Ovary (tissue), 9 donors: ENCODE data around the gene CDIP1. TPM values are rescaled to one million over a fixed set of nuclear protein-coding genes. Genes with fewer than 3 reads are reported as not detected.

Source experiments
- DNase-seq, 5 donors: peaks; one replicate each; pipeline ENCODE4 v3.0.0-alpha.2; 2019 to 2020
- H3K27ac ChIP-seq, 2 donors: fragments of 200-600 bp; one replicate each; pipeline versions ENCODE4 v1.5.1 to v1.8.0; 2019 to 2022
- H3K27me3 ChIP-seq: fragments of 200-600 bp; one replicate; pipeline ENCODE4 v1.8.0; 2022
- H3K36me3 ChIP-seq: fragments of 200-600 bp; sonication (generic); one replicate; pipeline ENCODE4 v1.5.1; 2019
- H3K4me1 ChIP-seq: one replicate; pipeline ENCODE4 v1.8.1; 2013; ENCODE audit warnings: mild to moderate bottlenecking, moderate library complexity; ENCODE audit not compliant: insufficient read depth
- H3K4me3 ChIP-seq: fragments of 200-600 bp; sonication (generic); one replicate; pipeline ENCODE4 v1.5.1; 2017
- H3K9me3 ChIP-seq, 2 donors: fragments of 200-600 bp in 1 of 2; sonication (generic) in 1 of 2; one replicate each; pipeline versions ENCODE4 v1.5.1 to v1.8.1; 2013 to 2019; ENCODE audit warnings: mild to moderate bottlenecking in 1 of 2, moderate library complexity in 1 of 2
- EP300 ChIP-seq: sonication (generic); formaldehyde crosslinking; IDR thresholded peaks from one replicate; pipeline ENCODE4 v1.6.1; 2017; ENCODE audit warnings: antibody characterized with exemption
- POLR2A ChIP-seq: fragments of 450-650 bp; IDR thresholded peaks from one replicate; pipeline ENCODE4 v1.6.1; 2017; ENCODE audit warnings: antibody characterized with exemption, mild to moderate bottlenecking, moderate library complexity
- WGBS, 3 donors: extraction: QIAGEN DNeasy Blood & Tissue Kit in 1 of 3; methylation state at CpG; one replicate each; pipeline versions ENCODE4 v1.1.5 to v1.1.7; 2013 to 2017; 5-methylcytosine and 5-hydroxymethylcytosine counted together
- intact Hi-C, 4 donors: fragments of 100-400 bp; cut with DNase I; formaldehyde crosslinking; loops; one replicate each; pipeline versions ENCODE4 v1.11.0 to v1.15.1; 2022 to 2023
- polyA plus RNA-seq, 2 donors: library from polyadenylated mRNA; stranded (reverse); fragments of 200-250 nt in 1 of 2; fragments of 350-450 nt in 1 of 2; fragmentation: Illumina TruSeq in 1 of 2; extraction: RNeasy Lipid Tissue Mini Kit (QIAGEN cat#74804) in 1 of 2; gene quantifications; one replicate each; pipeline ENCODE4 v1.2.3, GENCODE V29; 2013 to 2014
- total RNA-seq, 7 donors: library from RNA; depleted of rRNA in 2 of 7; stranded (reverse); fragments of >200 nt in 2 of 7; fragmentation: NEBNext Ultra II Directional in 3 of 7; extraction: Animal tissue kit (Norgen Biotek cat#: 25700) in 3 of 7; gene quantifications; one replicate each; pipeline versions ENCODE4 v1.1.0 to v1.2.4, GENCODE V29; 2016 to 2023
- TF ChIP-seq, protein P1 (sequence below), 3 donors: fragments of 450-650 bp in 2 of 3; fragments of 200-600 bp in 1 of 3; IDR thresholded peaks; one replicate each; pipeline versions ENCODE4 v1.5.1 to v1.8.0; 2016 to 2022; ENCODE audit warnings: antibody characterized with exemption in 3 of 3, mild to moderate bottlenecking in 1 of 3
- donor health status: DM: no; HTN: no; CAD: no; lungs with moderate emphysema.
- donor health status: DM: no; HTN: no; CAD: no.
- donor health status: Bipolar disorder and iron deficiency.
- donor health status: DM: yes; HTN: yes; CAD: no.
- donor health status: DM: no; HTN: no; CAD: no.
- donor health status: DM: yes; HTN: yes; CAD: no.

CDIP1 gene
- total and polyA plus RNA-seq, 9 donors: 14.6 to 55.1 (median 32.6) TPM

DNA sequence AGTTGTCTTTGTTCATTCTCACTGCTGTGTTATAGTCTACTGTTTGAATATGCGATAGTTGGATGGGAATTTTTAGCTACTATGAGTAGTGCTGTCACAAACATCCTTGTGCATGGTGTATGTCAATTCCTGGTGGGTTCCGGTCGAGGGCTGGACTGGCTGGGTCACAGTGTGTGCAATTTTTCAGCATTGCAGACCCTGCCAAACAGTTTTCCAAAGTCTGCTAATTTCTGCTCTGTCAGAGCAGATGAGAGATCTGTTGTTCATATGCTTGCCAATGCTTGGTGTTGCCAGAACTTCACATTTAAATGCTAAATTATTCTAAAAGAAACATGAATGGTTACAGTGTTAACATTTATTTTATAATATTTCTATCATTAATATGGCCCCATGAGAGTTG is 14.0 kb upstream of the CDIP1 start:
- H3K9me3 ChIP-seq: no peaks in the 10 kb centered on the region
- no peak overlapping the region for H3K27ac ChIP-seq
- no peaks in the 10 kb centered on the region for H3K4me1 ChIP-seq
- H3K4me3 ChIP-seq: no peak overlapping the region
- no peak for DNase-seq
- TF ChIP-seq, protein P1, sequence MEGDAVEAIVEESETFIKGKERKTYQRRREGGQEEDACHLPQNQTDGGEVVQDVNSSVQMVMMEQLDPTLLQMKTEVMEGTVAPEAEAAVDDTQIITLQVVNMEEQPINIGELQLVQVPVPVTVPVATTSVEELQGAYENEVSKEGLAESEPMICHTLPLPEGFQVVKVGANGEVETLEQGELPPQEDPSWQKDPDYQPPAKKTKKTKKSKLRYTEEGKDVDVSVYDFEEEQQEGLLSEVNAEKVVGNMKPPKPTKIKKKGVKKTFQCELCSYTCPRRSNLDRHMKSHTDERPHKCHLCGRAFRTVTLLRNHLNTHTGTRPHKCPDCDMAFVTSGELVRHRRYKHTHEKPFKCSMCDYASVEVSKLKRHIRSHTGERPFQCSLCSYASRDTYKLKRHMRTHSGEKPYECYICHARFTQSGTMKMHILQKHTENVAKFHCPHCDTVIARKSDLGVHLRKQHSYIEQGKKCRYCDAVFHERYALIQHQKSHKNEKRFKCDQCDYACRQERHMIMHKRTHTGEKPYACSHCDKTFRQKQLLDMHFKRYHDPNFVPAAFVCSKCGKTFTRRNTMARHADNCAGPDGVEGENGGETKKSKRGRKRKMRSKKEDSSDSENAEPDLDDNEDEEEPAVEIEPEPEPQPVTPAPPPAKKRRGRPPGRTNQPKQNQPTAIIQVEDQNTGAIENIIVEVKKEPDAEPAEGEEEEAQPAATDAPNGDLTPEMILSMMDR (IDR thresholded peaks at IDR 0.05): no peak
- TF ChIP-seq EP300: no peak
- no peak for TF ChIP-seq POLR2A
- H3K27me3 ChIP-seq: no peaks in the 10 kb centered on the region
- 26 to 31% (median 27%) methylated on average over 3 of the region's 3 CpGs for WGBS, 3 donors
- intact Hi-C loops: loop anchor here in 1 of 4 donors (10.0 kb wide), 1 partner anchor 48 kb away; no protein-coding TSS in a partner anchor
- H3K36me3 ChIP-seq: no peaks in the 10 kb centered on the region

DNA sequence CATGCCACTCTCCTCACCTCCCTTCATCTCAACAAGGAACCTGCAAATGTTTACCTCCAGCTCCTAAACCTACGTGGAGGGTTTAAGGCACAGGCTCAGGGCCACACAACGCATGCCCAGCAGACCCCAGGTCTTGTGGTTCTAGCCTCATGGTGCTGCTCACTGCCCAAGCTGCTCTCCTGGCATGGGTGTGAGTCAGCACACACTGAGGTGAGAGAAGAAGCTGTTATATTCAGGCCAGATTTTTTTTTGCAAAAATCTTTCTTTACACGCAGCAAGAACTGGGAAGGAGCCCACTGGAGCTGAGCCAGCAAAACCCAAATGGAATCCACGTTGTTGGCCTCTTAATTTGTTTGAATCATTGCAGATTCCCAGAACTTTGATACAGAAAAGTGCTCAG is 12.0 kb upstream of the CDIP1 start:
- no peak for DNase-seq
- Histone ChIP-seq H3K4me1 (no peaks in the 10 kb centered on the region), H3K4me3 (no peak overlapping the region), H3K36me3 (no peaks in the 10 kb centered on the region), H3K27me3 (no peaks in the 10 kb centered on the region), H3K27ac (no peak overlapping the region), H3K9me3 (no peaks in the 10 kb centered on the region)
- WGBS, 3 donors: 23 to 24% (median 24%) methylated on average over 4 of the region's 4 CpGs
- no peak for TF ChIP-seq EP300
- no peak for TF ChIP-seq POLR2A
- TF ChIP-seq, protein P1 (IDR thresholded peaks at IDR 0.05): no peak
- intact Hi-C loops: loop anchor here in 1 of 4 donors (10.0 kb wide), 1 partner anchor 46 kb away; no protein-coding TSS in a partner anchor

DNA sequence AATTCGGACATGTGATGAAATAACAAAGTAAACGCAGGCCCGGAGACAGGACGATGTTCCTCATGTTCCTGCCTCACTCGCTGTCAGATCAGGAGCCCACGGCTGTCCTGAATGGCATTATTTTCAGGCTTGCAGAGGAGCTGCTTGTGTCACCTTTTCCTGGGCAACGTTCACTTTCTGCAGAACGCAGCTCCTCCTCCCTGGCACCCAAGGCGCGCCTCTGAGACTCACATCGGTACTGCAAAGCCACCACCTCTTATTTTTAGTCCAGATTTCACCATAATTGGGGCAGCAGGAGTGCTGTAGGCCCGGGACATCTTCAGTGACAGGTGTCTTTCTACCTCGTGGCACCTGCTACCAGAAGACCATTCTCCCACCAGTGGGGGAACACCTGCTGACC is 9.6 kb upstream of the CDIP1 start:
- no peaks in the 10 kb centered on the region for H3K9me3 ChIP-seq
- no peak for TF ChIP-seq POLR2A
- TF ChIP-seq, protein P1 (IDR thresholded peaks at IDR 0.05): no peak
- no peak for DNase-seq
- no peak overlapping the region for H3K4me3 ChIP-seq
- H3K36me3 ChIP-seq: no peaks in the 10 kb centered on the region
- no peaks in the 10 kb centered on the region for H3K27me3 ChIP-seq
- no peak overlapping the region for H3K27ac ChIP-seq
- WGBS, 3 donors: 78 to 80% (median 80%) methylated on average over 13 of the region's 13 CpGs
- no peaks in the 10 kb centered on the region for H3K4me1 ChIP-seq
- intact Hi-C loops: no loop called here

DNA sequence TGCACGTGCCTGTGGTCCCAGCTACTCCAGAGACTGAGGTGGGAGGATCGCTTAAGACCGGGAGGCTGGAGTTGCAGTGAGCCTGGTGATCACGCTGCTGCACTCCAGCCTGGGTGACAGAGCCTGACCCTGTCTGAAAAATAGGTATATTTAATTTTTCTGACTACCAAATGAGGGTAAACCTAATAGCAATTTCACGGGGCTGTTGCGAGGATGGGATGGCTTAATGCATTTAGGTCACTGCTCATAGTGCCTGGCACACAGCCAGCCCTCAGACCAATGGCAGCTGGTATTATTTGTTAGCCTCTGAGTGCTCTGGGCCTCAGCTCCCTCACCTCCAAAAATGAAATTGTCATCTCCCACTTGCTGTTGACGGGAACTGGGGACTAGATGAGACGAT is 5.9 kb upstream of the CDIP1 start:
- Histone ChIP-seq H3K36me3 (no peaks in the 10 kb centered on the region), H3K27ac (no peak overlapping the region), H3K4me3 (no peak overlapping the region), H3K9me3 (no peaks in the 10 kb centered on the region), H3K4me1 (no peaks in the 10 kb centered on the region), H3K27me3 (no peaks in the 10 kb centered on the region)
- DNase-seq: no peak
- 71 to 77% (median 74%) methylated on average over 8 of the region's 8 CpGs for WGBS, 3 donors
- TF ChIP-seq POLR2A: no peak
- TF ChIP-seq EP300: no peak
- TF ChIP-seq, protein P1 (IDR thresholded peaks at IDR 0.05): no peak
- intact Hi-C loops: no loop called here
